H1 (cell line): ENCODE measurements around the gene TSG101. TPM values are rescaled to one million over a fixed set of nuclear protein-coding genes. Genes with fewer than 3 reads are reported as not detected.

ENCODE experiments used
- BCL11A ChIP-seq, 2 experiments: IDR thresholded peaks; one replicate each; pipeline ENCODE4 v1.6.1; 2011; ENCODE audit warnings: low read depth in 2 of 2, low read length in 2 of 2, mild to moderate bottlenecking in 2 of 2
- CHD7 ChIP-seq: fragments of 300-600 bp; sonication (generic); IDR thresholded peaks from 2 replicates; pipeline ENCODE4 v1.7.1; 2012; ENCODE audit warnings: low read length, moderate library complexity, mild to moderate bottlenecking, inconsistent platforms; ENCODE audit not compliant: insufficient replicate concordance
- polyA plus RNA-seq, 7 experiments: library from polyadenylated mRNA; depleted of rRNA in 3 of 7; stranded (reverse) in 5 of 7; unstranded in 2 of 7; fragments of >200 nt in 5 of 7; fragments of 200-250 nt in 2 of 7; gene quantifications; 1 replicate in 5 of 7; 2 replicates in 1 of 7; 4 replicates in 1 of 7; pipeline versions ENCODE4 v1.2.1 to v1.2.3, GENCODE V29; 2011 to 2013; ENCODE audit warnings: missing spikeins in 2 of 7, mixed read lengths in 2 of 7
- total RNA-seq: library from RNA; stranded (reverse); fragmentation: NEBNext Ultra II Directional; extraction: Animal tissue kit (Norgen Biotek cat#: 25700); gene quantifications from 2 replicates; pipeline ENCODE4 v1.2.1, GENCODE V29; 2021

Gene TSG101
- total and polyA plus RNA-seq, 2 of the 8 experiments (the other 6 are each of a cell fraction or from before 2014, with no cell fraction given), result 50.8 to 151 TPM

GRCh38 chr11:18468059-18468458 is 58.7 kb downstream of the TSG101 start (continued):
- TF ChIP-seq CHD7 (no peak), BCL11A (IDR thresholded peaks at IDR 0.05; ENCODE audit: low read depth in 2 of 2, low read length in 2 of 2) (no peak)
